Nephron progenitor cell (in vitro differentiated cells): ENCODE data around the gene LTBP2.

Experiments used
- DNase-seq: peaks from one replicate; pipeline ENCODE4 v3.0.0; 2021
- H3K27ac Mint-ChIP-seq: 2 replicates; pipeline ENCODE4 v1.8.0; 2021; ENCODE audit warnings: mild to moderate bottlenecking, moderate library complexity, mixed read lengths
- H3K27me3 Mint-ChIP-seq: 2 replicates; pipeline ENCODE4 v1.8.0; 2021; ENCODE audit warnings: mild to moderate bottlenecking, low read depth, mixed read lengths; ENCODE audit not compliant: poor library complexity
- H3K36me3 Mint-ChIP-seq: 2 replicates; pipeline ENCODE4 v1.8.0; 2021; ENCODE audit warnings: low read depth, mixed read lengths
- H3K4me1 Mint-ChIP-seq: 2 replicates; pipeline ENCODE4 v1.8.0; 2021; ENCODE audit warnings: mixed read lengths
- H3K4me3 Mint-ChIP-seq: 2 replicates; pipeline ENCODE4 v1.8.0; 2021; ENCODE audit warnings: mild to moderate bottlenecking, moderate library complexity, mixed read lengths
- H3K9me3 Mint-ChIP-seq: 2 replicates; pipeline ENCODE4 v1.8.0; 2021; ENCODE audit warnings: mild to moderate bottlenecking, moderate library complexity, mixed read lengths
- TF ChIP-seq, protein P1 (sequence below): fragments of 200-600 bp; sonication (generic); IDR thresholded peaks from 2 replicates; pipeline ENCODE4 v1.5.0; 2021; ENCODE audit warnings: antibody characterized with exemption

The LTBP2 gene

GRCh38 chr14:74503938-74504335, 108.1 kb downstream of the LTBP2 start:
- Mint-ChIP-seq H3K4me3 (no peak overlapping the region), H3K27ac (no peak overlapping the region), H3K9me3 (no peaks in the 10 kb centered on the region), H3K36me3 (no peaks in the 10 kb centered on the region), H3K27me3 (peaks cover under 1% of the 10 kb centered on the region), H3K4me1 (peaks cover 32% of the 10 kb centered on the region)
- TF ChIP-seq, protein P1, sequence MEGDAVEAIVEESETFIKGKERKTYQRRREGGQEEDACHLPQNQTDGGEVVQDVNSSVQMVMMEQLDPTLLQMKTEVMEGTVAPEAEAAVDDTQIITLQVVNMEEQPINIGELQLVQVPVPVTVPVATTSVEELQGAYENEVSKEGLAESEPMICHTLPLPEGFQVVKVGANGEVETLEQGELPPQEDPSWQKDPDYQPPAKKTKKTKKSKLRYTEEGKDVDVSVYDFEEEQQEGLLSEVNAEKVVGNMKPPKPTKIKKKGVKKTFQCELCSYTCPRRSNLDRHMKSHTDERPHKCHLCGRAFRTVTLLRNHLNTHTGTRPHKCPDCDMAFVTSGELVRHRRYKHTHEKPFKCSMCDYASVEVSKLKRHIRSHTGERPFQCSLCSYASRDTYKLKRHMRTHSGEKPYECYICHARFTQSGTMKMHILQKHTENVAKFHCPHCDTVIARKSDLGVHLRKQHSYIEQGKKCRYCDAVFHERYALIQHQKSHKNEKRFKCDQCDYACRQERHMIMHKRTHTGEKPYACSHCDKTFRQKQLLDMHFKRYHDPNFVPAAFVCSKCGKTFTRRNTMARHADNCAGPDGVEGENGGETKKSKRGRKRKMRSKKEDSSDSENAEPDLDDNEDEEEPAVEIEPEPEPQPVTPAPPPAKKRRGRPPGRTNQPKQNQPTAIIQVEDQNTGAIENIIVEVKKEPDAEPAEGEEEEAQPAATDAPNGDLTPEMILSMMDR, result no peak
- DNase-seq, result no peak

- Mint-ChIP-seq H3K27ac (no peak overlapping the region), H3K27me3 (no peaks in the 10 kb centered on the region), H3K4me1 (peaks cover 29% of the 10 kb centered on the region), H3K4me3 (no peak overlapping the region), H3K36me3 (no peaks in the 10 kb centered on the region), H3K9me3 (no peaks in the 10 kb centered on the region)
- DNase-seq, result no peak
- TF ChIP-seq, protein P1, result no peak
These were observed 108.6 kb downstream of the LTBP2 start for GRCh38 chr14:74503291-74503937.

GRCh38 chr14:74502236-74503019, 109.6 kb downstream of the LTBP2 start:
- H3K4me3 Mint-ChIP-seq, result no peak overlapping the region
- DNase-seq, result peak; percentile 44
- TF ChIP-seq, protein P1, result peak; percentile 44
- H3K27ac Mint-ChIP-seq, result no peak overlapping the region
- peaks cover 22% of the 10 kb centered on the region for H3K4me1 Mint-ChIP-seq
- H3K9me3 Mint-ChIP-seq, result no peaks in the 10 kb centered on the region
- H3K27me3 Mint-ChIP-seq, result no peaks in the 10 kb centered on the region
- peaks cover 5% of the 10 kb centered on the region for H3K36me3 Mint-ChIP-seq

GRCh38 chr14:74501691-74502090, 110.3 kb downstream of the LTBP2 start:
- Mint-ChIP-seq H3K27ac (no peak overlapping the region), H3K36me3 (peaks cover 7% of the 10 kb centered on the region), H3K27me3 (no peaks in the 10 kb centered on the region), H3K4me3 (no peak overlapping the region), H3K9me3 (no peaks in the 10 kb centered on the region), H3K4me1 (peaks cover 16% of the 10 kb centered on the region)
- TF ChIP-seq, protein P1, result no peak
- DNase-seq, result no peak

DNA sequence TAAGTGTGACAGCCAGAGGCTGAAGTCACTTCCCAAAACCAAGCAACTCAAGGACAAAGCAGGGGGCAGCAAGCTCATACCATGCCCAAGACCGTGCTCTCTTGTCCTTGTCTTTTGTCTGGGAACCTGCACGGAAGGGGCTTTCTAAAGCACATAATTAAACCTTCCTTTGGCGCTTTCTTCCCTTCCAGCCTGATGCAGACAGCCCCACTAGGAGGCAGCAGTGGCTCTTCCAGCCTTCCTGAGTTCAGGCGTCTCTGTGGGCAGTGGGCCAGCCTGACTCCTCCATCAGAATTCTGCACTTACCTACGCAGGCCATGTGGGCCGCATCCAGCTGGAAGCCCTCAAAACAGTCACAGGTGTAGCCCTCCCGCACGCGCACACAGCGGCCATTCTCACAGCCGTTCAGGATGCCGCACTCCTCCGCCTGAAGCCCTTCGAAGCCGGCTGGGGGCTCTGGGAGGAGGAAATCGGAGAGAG, 110.9 kb downstream of the LTBP2 start:
- H3K9me3 Mint-ChIP-seq, result no peaks in the 10 kb centered on the region
- peaks cover 7% of the 10 kb centered on the region for H3K36me3 Mint-ChIP-seq
- H3K4me1 Mint-ChIP-seq, result peaks cover 16% of the 10 kb centered on the region
- DNase-seq, result peak; percentile 65
- H3K4me3 Mint-ChIP-seq, result no peak overlapping the region
- TF ChIP-seq, protein P1, result peak; percentile 69
- H3K27me3 Mint-ChIP-seq, result no peaks in the 10 kb centered on the region
- no peak overlapping the region for H3K27ac Mint-ChIP-seq
